ENCODE measurements around the gene CFAP20DC.

GRCh38 chr3:59043391-59043790 is 6.4 kb downstream of the CFAP20DC start:
- TF ChIP-seq CTCF (IDR thresholded peaks at IDR 0.05; ENCODE audit: poor library complexity) (no peak), EZH2 (IDR thresholded peaks at IDR 0.05; ENCODE audit: borderline replicate concordance) (no peak), EZH2phosphoT487 (IDR thresholded peaks at IDR 0.05; ENCODE audit: low read depth, severe bottlenecking, unreplicated experiment) (no peak)
